ENCODE measurements around the gene ARHGEF4. TPM values are rescaled to one million over a fixed set of nuclear protein-coding genes. Genes with fewer than 3 reads are reported as not detected.

Gene ARHGEF4
- total and polyA plus RNA-seq, 10 of the 15 experiments (the other 5 are each of a cell fraction or from before 2014, with no cell fraction given) = 0.02 to 0.24 (median 0.16) TPM; not detected in 6

DNA sequence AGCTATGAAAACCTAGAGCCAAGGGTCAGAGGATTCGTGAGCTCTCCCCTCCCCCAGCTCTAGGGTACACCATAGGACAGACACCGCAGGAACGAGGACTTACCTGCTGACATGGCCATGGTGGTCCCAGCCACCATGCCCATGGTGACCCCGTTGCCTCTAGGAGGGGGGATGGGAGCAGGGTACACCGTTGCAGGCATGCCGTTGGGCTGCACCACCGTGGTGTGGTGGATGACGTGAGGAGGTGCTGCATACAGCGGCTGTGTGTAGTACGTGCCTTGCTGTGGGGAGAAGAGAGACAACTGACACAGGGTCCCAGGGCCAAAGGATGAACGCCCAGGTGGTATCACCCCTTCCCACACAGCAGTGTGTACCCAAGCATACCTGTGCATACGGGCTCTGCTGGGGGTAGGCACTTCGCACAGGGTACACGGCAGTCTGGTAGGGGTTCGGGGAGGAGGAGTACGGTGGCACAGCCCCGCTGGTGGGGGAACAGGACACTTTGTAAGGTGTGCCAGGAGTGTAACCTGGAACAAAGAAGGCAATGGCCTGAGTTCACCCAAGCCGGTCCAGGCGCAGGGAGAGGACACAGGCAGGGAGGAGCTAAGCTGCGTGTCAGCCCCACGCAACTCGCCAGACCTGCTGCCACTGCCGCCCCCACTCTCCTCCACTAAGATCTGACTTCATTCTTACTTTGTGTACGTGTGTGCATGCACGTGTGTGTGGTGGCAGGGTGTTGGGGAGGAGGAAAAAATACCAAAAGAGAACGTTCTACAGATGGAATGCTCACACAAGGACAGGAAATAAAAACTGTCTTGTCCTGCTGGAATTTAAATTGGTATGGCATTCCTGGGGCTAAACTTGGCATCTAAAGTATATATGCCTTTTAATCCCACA, 218.7 kb downstream of the ARHGEF4 start:
- no peak overlapping the region for H3K27ac ChIP-seq (ENCODE audit: control insufficient read depth, insufficient read depth)
- no peaks in the 10 kb centered on the region for H3K4me1 ChIP-seq (ENCODE audit: control insufficient read depth, insufficient read depth, low read length)
- RAD21 ChIA-PET (ENCODE audit: unreplicated experiment) = no interaction called here
- TF ChIP-seq ZSCAN29 (IDR thresholded peaks at IDR 0.05) (no peak), ZNF622 (IDR thresholded peaks at IDR 0.05) (no peak), RFX5 (IDR thresholded peaks at IDR 0.05; ENCODE audit: low read depth, low read length) (no peak), TCF7 (IDR thresholded peaks at IDR 0.05; ENCODE audit: borderline replicate concordance) (no peak), SUPT20H (IDR thresholded peaks at IDR 0.05; ENCODE audit: borderline replicate concordance, control insufficient read depth, low read depth, low read length) (no peak), PAX8 (IDR thresholded peaks at IDR 0.05) (no peak), RELA (IDR thresholded peaks at IDR 0.05; ENCODE audit: borderline replicate concordance, partially characterized antibody) (no peak), GABPA (IDR thresholded peaks at IDR 0.05; ENCODE audit: low read depth) (no peak)
- ATAC-seq (no peak), FAIRE-seq (no peak), DNase-seq (ENCODE audit: low read depth, low spot score) (no peak)
- H3K9me3 ChIP-seq (replicated peaks; ENCODE audit: control insufficient read depth, insufficient read depth, low read length) = no peaks in the 10 kb centered on the region
- H2AFZ ChIP-seq (ENCODE audit: control insufficient read depth, low read depth, low read length) = no peak overlapping the region
- H3K4me3 ChIP-seq = no peak overlapping the region
- CTCF ChIA-PET = no interaction called here
- in situ Hi-C loops (cut with MboI) (no loop called here), intact Hi-C loops (cut with micrococcal nuclease; ENCODE audit: unreplicated experiment) (no loop called here)
- peaks cover 9% of the 10 kb centered on the region; the same call in 1 of the 2 replicates for H4K20me1 ChIP-seq (ENCODE audit: control insufficient read depth, insufficient read depth)
- H3K27me3 ChIP-seq (replicated peaks in 1 of 2; ENCODE audit: control insufficient read depth in 2 of 2, insufficient read depth in 2 of 2, low read length in 1 of 2) = no peaks in the 10 kb centered on the region
- no peak overlapping the region for H3K9ac ChIP-seq (ENCODE audit: control insufficient read depth, insufficient read depth, low read length)
- 97% methylated on average over 26 of the region's 26 CpGs for WGBS (ENCODE audit: insufficient coverage, insufficient replicate concordance, low lambda C conversion rate, missing lambda C conversion rate)
- H3K4me2 ChIP-seq (ENCODE audit: control insufficient read depth, insufficient read depth) = no peak overlapping the region
- BruUV-seq (replicated peaks) = no TSS peak
- POLR2A ChIA-PET = no interaction called here
- peaks cover 31 to 55% of the 10 kb centered on the region in 2 experiments for H3K36me3 ChIP-seq (ENCODE audit: control insufficient read depth in 2 of 2, insufficient read depth in 2 of 2, low read length in 1 of 2)
- peaks cover 3% of the 10 kb centered on the region; the same call in 1 of the 2 replicates for H3K79me2 ChIP-seq (ENCODE audit: control insufficient read depth, insufficient read depth, low read length)
- SMC1A ChIA-PET (ENCODE audit: uncharacterized antibody, unreplicated experiment) = no interaction called here
